HEK293 (cell line): ENCODE measurements around the gene GBA2.
A peak's percentile ranks its signal among the peaks of the same experiment; 100 is the strongest.

Experiments used
- CTCF ChIA-PET: fragments of 350-600 bp; formaldehyde crosslinking; extraction: SDS; loops from one replicate; lab custom pipeline; 2021; ENCODE audit warnings: antibody characterized with exemption; lab: Yijun Ruan, JAX
- POLR2A ChIA-PET: fragments of 300-600 bp; formaldehyde crosslinking; extraction: SDS; loops from one replicate; lab custom pipeline; 2020; ENCODE audit warnings: antibody characterized with exemption, inconsistent platforms; lab: Yijun Ruan, JAX
- H3K27ac ChIP-seq: fragments of 200-500 bp; sonication (Bioruptor generic); 2 replicates; pipeline ENCODE4 v1.5.1; 2014; ENCODE audit warnings: low read depth, low read length, control low read depth, inconsistent platforms; ENCODE audit errors: extremely low read depth
- H3K36me3 ChIP-seq, 2 experiments: fragments of 200-500 bp in 1 of 2; sonication (Bioruptor generic) in 1 of 2; 1 replicate in 1 of 2; 2 replicates in 1 of 2; pipeline ENCODE4 v1.5.1; 2014 to 2017; ENCODE audit warnings: inconsistent platforms in 2 of 2, low read length in 2 of 2; ENCODE audit not compliant: control insufficient read depth in 2 of 2, insufficient read depth in 1 of 2
- H3K4me1 ChIP-seq: fragments of 200-500 bp; sonication (Bioruptor generic); 2 replicates; pipeline ENCODE4 v1.5.1; 2014; ENCODE audit warnings: mild to moderate bottlenecking, low read length, inconsistent platforms; ENCODE audit not compliant: control insufficient read depth, insufficient read depth
- H3K4me3 ChIP-seq: 2 replicates; pipeline ENCODE4 v1.5.1; 2011; ENCODE audit warnings: low read depth, mild to moderate bottlenecking, control low read depth, low read length, moderate library complexity
- H3K9me3 ChIP-seq: fragments of 200-500 bp; sonication (Bioruptor generic); 2 replicates; pipeline ENCODE4 v1.5.1; 2014; ENCODE audit warnings: low read depth, low read length, inconsistent platforms; ENCODE audit not compliant: control insufficient read depth, insufficient read depth
- AEBP2 ChIP-seq: fragments of 450-650 bp; formaldehyde crosslinking; IDR thresholded peaks from 2 replicates; pipeline ENCODE4 v1.5.1; 2016; ENCODE audit warnings: missing biosample characterization, missing genetic modification characterization, borderline replicate concordance
- HOXD13 ChIP-seq: sonication (generic); formaldehyde crosslinking; IDR thresholded peaks from 2 replicates; pipeline ENCODE4 v1.8.0; 2022; ENCODE audit warnings: missing genetic modification reagents, borderline replicate concordance
- KLF8 ChIP-seq: fragments of 450-650 bp; formaldehyde crosslinking; IDR thresholded peaks from 2 replicates; pipeline ENCODE4 v1.5.1; 2016; ENCODE audit warnings: missing biosample characterization, missing genetic modification characterization
- PBX3 ChIP-seq: sonication (generic); formaldehyde crosslinking; IDR thresholded peaks from 2 replicates; pipeline ENCODE4 v1.8.1; 2022; ENCODE audit warnings: mild to moderate bottlenecking, moderate library complexity, missing genetic modification reagents
- PRDM10 ChIP-seq: fragments of 450-650 bp; formaldehyde crosslinking; IDR thresholded peaks from 2 replicates; pipeline ENCODE4 v1.5.1; 2016; ENCODE audit warnings: missing biosample characterization, missing genetic modification characterization
- YY2 ChIP-seq: fragments of 450-650 bp; formaldehyde crosslinking; IDR thresholded peaks from 2 replicates; pipeline ENCODE4 v1.5.1; 2016; ENCODE audit warnings: missing biosample characterization, missing genetic modification characterization
- ZBTB11 ChIP-seq: fragments of 450-650 bp; formaldehyde crosslinking; conservative IDR thresholded peaks from 2 replicates; pipeline ENCODE4 v1.5.1; 2016; ENCODE audit warnings: low read depth, missing biosample characterization, missing genetic modification characterization
- ZBTB17 ChIP-seq: fragments of 450-650 bp; formaldehyde crosslinking; IDR thresholded peaks from 2 replicates; pipeline ENCODE4 v1.5.1; 2016; ENCODE audit warnings: missing biosample characterization, missing genetic modification characterization
- ZFP41 ChIP-seq: fragments of 450-650 bp; formaldehyde crosslinking; IDR thresholded peaks from 2 replicates; pipeline ENCODE4 v1.5.1; 2016; ENCODE audit warnings: missing biosample characterization, missing genetic modification characterization, borderline replicate concordance
- ZNF148 ChIP-seq: fragments of 450-650 bp; formaldehyde crosslinking; IDR thresholded peaks from 2 replicates; pipeline ENCODE4 v1.5.0; 2017; ENCODE audit warnings: missing biosample characterization, missing genetic modification characterization, borderline replicate concordance
- ZNF18 ChIP-seq: fragments of 450-650 bp; formaldehyde crosslinking; IDR thresholded peaks from 2 replicates; pipeline ENCODE4 v1.5.1; 2016; ENCODE audit warnings: missing biosample characterization, missing genetic modification characterization
- ZNF274 ChIP-seq, 2 experiments: fragments of 200-500 bp in 1 of 2; fragments of 450-650 bp in 1 of 2; sonication (Bioruptor generic) in 1 of 2; formaldehyde crosslinking in 1 of 2; IDR thresholded peaks; 2 replicates each; pipeline versions ENCODE4 v1.5.1 to v1.6.1; 2014 to 2016; ENCODE audit warnings: borderline replicate concordance in 1 of 2, inconsistent platforms in 1 of 2, low read length in 1 of 2, missing biosample characterization in 1 of 2, missing genetic modification characterization in 1 of 2
- ZNF350 ChIP-seq: fragments of 450-650 bp; formaldehyde crosslinking; IDR thresholded peaks from 2 replicates; pipeline ENCODE4 v1.5.0; 2017; ENCODE audit warnings: missing biosample characterization, mild to moderate bottlenecking, missing genetic modification characterization
- ZNF37A ChIP-seq: fragments of 450-650 bp; IDR thresholded peaks from 2 replicates; pipeline ENCODE4 v1.5.1; 2018; ENCODE audit warnings: missing biosample characterization, missing genetic modification characterization
- ZNF571 ChIP-seq: fragments of 450-650 bp; formaldehyde crosslinking; IDR thresholded peaks from 2 replicates; pipeline ENCODE4 v1.5.0; 2017; ENCODE audit warnings: missing biosample characterization, missing genetic modification characterization
- ZNF837 ChIP-seq: fragments of 450-650 bp; formaldehyde crosslinking; IDR thresholded peaks from 2 replicates; pipeline ENCODE4 v1.5.1; 2016; ENCODE audit warnings: missing biosample characterization, missing genetic modification characterization
- ZXDB ChIP-seq: fragments of 450-650 bp; formaldehyde crosslinking; IDR thresholded peaks from 2 replicates; pipeline ENCODE4 v1.5.1; 2016; ENCODE audit warnings: missing biosample characterization, missing genetic modification characterization

GBA2 gene

GRCh38 chr9:35732800-35733541 is 16.1 kb downstream of the GBA2 start (continued):
- TF ChIP-seq ZNF148 (tag by site-specific recombination) (no peak), ZXDB (tag by site-specific recombination) (no peak), ZNF274 (IDR thresholded peaks at IDR 0.05; ENCODE audit: low read length) (no peak), ZNF274 (tag by site-specific recombination; IDR thresholded peaks at IDR 0.05; ENCODE audit: borderline replicate concordance) (no peak), HOXD13 (CRISPR knock-in tag) (no peak), ZBTB11 (tag by site-specific recombination) (no peak), PBX3 (CRISPR knock-in tag) (no peak), ZNF350 (tag by site-specific recombination) (no peak), ZNF37A (tag by site-specific recombination) (no peak), ZNF837 (tag by site-specific recombination) (no peak), KLF8 (no peak), ZNF18 (tag by site-specific recombination) (no peak), YY2 (tag by site-specific recombination) (no peak), ZBTB17 (tag by site-specific recombination) (peak; percentile 78), ZFP41 (tag by site-specific recombination) (no peak)
- TF ChIP-seq, all 188 proteins: peak for 20

- peaks cover 10 to 60% of the 10 kb centered on the region in 2 experiments; a peak in 2 of 3 replicates for H3K36me3 ChIP-seq
- no peaks in the 10 kb centered on the region for H3K9me3 ChIP-seq
- ChIA-PET POLR2A (interaction anchor here (0.5 to 4.2 kb wide), 32 partner anchors 8 to 661 kb away, joined by 3 to 73 read pairs (median 5); partner anchors contain the start of genes ARHGEF39, CCDC107, FAM221B and FANCG), CTCF (interaction anchor here (0.6 to 8.0 kb wide), 17 partner anchors 8 to 640 kb away, joined by 3 to 88 read pairs (median 5); partner anchors contain the start of genes ARHGEF39, CCDC107, GBA2 and RGP1)
- H3K4me1 ChIP-seq, result peaks cover 13% of the 10 kb centered on the region
- H3K4me3 ChIP-seq, result peak within 1 kb of the TSS; percentile 81
- H3K27ac ChIP-seq, result peak within 1 kb of the TSS; percentile 81
- no peak for TF ChIP-seq AEBP2 (tag by site-specific recombination)
- TF ChIP-seq ZNF571, result no peak
- no peak for TF ChIP-seq PRDM10
These were observed 16.7 kb downstream of the GBA2 start, which contains the start of the genes CREB3 and TLN1 for GRCh38 chr9:35732185-35732799. Gene CREB3 (plus strand): TSS chr9:35732666. CDS start chr9:35732773, 107 bp downstream. Gene TLN1 (minus strand): TSS chr9:35732195. CDS start chr9:35725694, 6,501 bp downstream.
